Loucy (cell line): Measurements from ENCODE around the gene CGB2.

Experiments
- H2AFZ ChIP-seq: fragments of 200-600 bp; sonication (generic); 2 replicates; pipeline ENCODE4 v1.6.0; 2016; ENCODE audit warnings: antibody characterized with exemption, mild to moderate bottlenecking, low read length, moderate library complexity
- H3F3A ChIP-seq: fragments of 200-600 bp; 2 replicates; pipeline ENCODE4 v1.6.0; 2016; ENCODE audit warnings: antibody characterized with exemption, low read depth, mild to moderate bottlenecking
- H3K27me3 ChIP-seq: fragments of 200-600 bp; sonication (generic); 2 replicates; pipeline ENCODE4 v1.6.1; 2014; ENCODE audit warnings: low read length, mild to moderate bottlenecking; ENCODE audit not compliant: insufficient read depth, poor library complexity, severe bottlenecking
- H3K36me3 ChIP-seq: fragments of 200-600 bp; sonication (generic); 2 replicates; pipeline ENCODE4 v1.6.1; 2016; ENCODE audit warnings: low read length; ENCODE audit not compliant: insufficient read depth
- H3K4me1 ChIP-seq: fragments of 200-600 bp; sonication (generic); 2 replicates; pipeline ENCODE4 v1.5.1; 2014; ENCODE audit warnings: low read length, mild to moderate bottlenecking; ENCODE audit not compliant: insufficient read depth, poor library complexity, severe bottlenecking
- H3K4me2 ChIP-seq: fragments of 200-600 bp; sonication (generic); 2 replicates; pipeline ENCODE4 v1.6.0; 2014; ENCODE audit warnings: antibody characterized with exemption, low read length, low read depth, mild to moderate bottlenecking; ENCODE audit not compliant: poor library complexity, severe bottlenecking
- H3K4me3 ChIP-seq: fragments of 200-600 bp; sonication (generic); 2 replicates; pipeline ENCODE4 v1.5.1; 2014; ENCODE audit warnings: low read length, mild to moderate bottlenecking, mixed read lengths; ENCODE audit not compliant: poor library complexity, severe bottlenecking
- H3K79me2 ChIP-seq: fragments of 200-600 bp; sonication (generic); 2 replicates; pipeline ENCODE4 v1.6.1; 2014; ENCODE audit warnings: low read length; ENCODE audit not compliant: insufficient read depth
- H3K9ac ChIP-seq: fragments of 200-600 bp; sonication (generic); 2 replicates; pipeline ENCODE4 v1.6.0; 2014; ENCODE audit warnings: mild to moderate bottlenecking, low read depth, low read length, moderate library complexity; ENCODE audit not compliant: poor library complexity, severe bottlenecking
- H3K9me2 ChIP-seq: fragments of 200-600 bp; sonication (generic); replicated peaks from 2 replicates; pipeline ENCODE4 v1.6.1; 2016; ENCODE audit warnings: low read depth, low read length, mixed read lengths
- H3K9me3 ChIP-seq: fragments of 200-600 bp; sonication (generic); 2 replicates; pipeline ENCODE4 v1.6.1; 2014; ENCODE audit warnings: mild to moderate bottlenecking, antibody characterized with exemption, low read length, low read depth; ENCODE audit not compliant: insufficient read depth
- H4K20me1 ChIP-seq: fragments of 200-600 bp; sonication (generic); 2 replicates; pipeline ENCODE4 v1.6.0; 2014; ENCODE audit warnings: antibody characterized with exemption, low read length, mild to moderate bottlenecking; ENCODE audit not compliant: insufficient read depth, poor library complexity, severe bottlenecking
- CTCF ChIP-seq: fragments of 200-600 bp; sonication (generic); conservative IDR thresholded peaks from 2 replicates; pipeline ENCODE4 v1.5.1; 2014; ENCODE audit warnings: mild to moderate bottlenecking, antibody characterized with exemption, low read length
- EZH2phosphoT487 ChIP-seq: fragments of 200-600 bp; IDR thresholded peaks from 2 replicates; pipeline ENCODE4 v1.6.1; 2018; ENCODE audit warnings: antibody characterized with exemption, mild to moderate bottlenecking, moderate library complexity, borderline replicate concordance

The CGB2 gene

GRCh38 chr19:49006905-49007304 is 24.8 kb upstream of the CGB2 start:
- TF ChIP-seq EZH2phosphoT487 (no peak), CTCF (no peak)
- no peaks in the 10 kb centered on the region for H4K20me1 ChIP-seq
- H3K36me3 ChIP-seq, result peaks cover 64% of the 10 kb centered on the region; the same call in 1 of the 2 replicates

GRCh38 chr19:49009828-49010227 is 21.9 kb upstream of the CGB2 start:
- no peaks in the 10 kb centered on the region for H3K27me3 ChIP-seq
- no peak overlapping the region for H3K9ac ChIP-seq
- peaks cover 62% of the 10 kb centered on the region; the same call in 1 of the 2 replicates for H3K36me3 ChIP-seq
- H3K4me2 ChIP-seq, result no peak overlapping the region
- no peaks in the 10 kb centered on the region for H3K9me2 ChIP-seq
- no peak overlapping the region for H2AFZ ChIP-seq
- H3K9me3 ChIP-seq, result no peaks in the 10 kb centered on the region
- H4K20me1 ChIP-seq, result no peaks in the 10 kb centered on the region
- H3K4me3 ChIP-seq, result no peak overlapping the region
- TF ChIP-seq EZH2phosphoT487 (no peak), CTCF (no peak)
- H3F3A ChIP-seq, result no peaks in the 10 kb centered on the region
- no peaks in the 10 kb centered on the region for H3K79me2 ChIP-seq
- no peaks in the 10 kb centered on the region for H3K4me1 ChIP-seq

More at GRCh38 chr19:49006905-49007304, 24.8 kb upstream of the CGB2 start:
- H3K9me3 ChIP-seq, result no peaks in the 10 kb centered on the region
- H3K4me2 ChIP-seq, result no peak overlapping the region
- H3K4me1 ChIP-seq, result no peaks in the 10 kb centered on the region
- no peaks in the 10 kb centered on the region for H3K79me2 ChIP-seq
- no peaks in the 10 kb centered on the region for H3F3A ChIP-seq
- H2AFZ ChIP-seq, result no peak overlapping the region
- no peaks in the 10 kb centered on the region for H3K27me3 ChIP-seq
- no peaks in the 10 kb centered on the region for H3K9me2 ChIP-seq
- no peak overlapping the region for H3K4me3 ChIP-seq
- H3K9ac ChIP-seq, result no peak overlapping the region

- H3K9me3 ChIP-seq, result no peaks in the 10 kb centered on the region
- no peaks in the 10 kb centered on the region for H3K27me3 ChIP-seq
- no peak overlapping the region for H3K4me2 ChIP-seq
- no peaks in the 10 kb centered on the region for H4K20me1 ChIP-seq
- H3K9me2 ChIP-seq, result no peaks in the 10 kb centered on the region
- H3K4me1 ChIP-seq, result no peaks in the 10 kb centered on the region
- no peaks in the 10 kb centered on the region for H3K79me2 ChIP-seq
- H3K36me3 ChIP-seq, result peaks cover 63% of the 10 kb centered on the region; the same call in 1 of the 2 replicates
- H2AFZ ChIP-seq, result no peak overlapping the region
- TF ChIP-seq EZH2phosphoT487 (no peak), CTCF (no peak)
- H3K4me3 ChIP-seq, result no peak overlapping the region
- no peak overlapping the region for H3K9ac ChIP-seq
- no peaks in the 10 kb centered on the region for H3F3A ChIP-seq
These were observed 21.2 kb upstream of the CGB2 start for GRCh38 chr19:49010453-49010852.
